HCT116 (cell line): ENCODE results near the gene PAK6. TPM values are rescaled to one million over a fixed set of nuclear protein-coding genes. Genes with fewer than 3 reads are reported as not detected.

Experiments used
- ATAC-seq: fragments of 200-7000 bp; cut with Tn5 transposase; 2 replicates; pipeline ENCODE4 v1.9.1; 2020; ENCODE audit warnings: mild to moderate bottlenecking, moderate library complexity
- BruUV-seq: library from RNA; stranded (reverse); fragments of 400-500 nt; replicated peaks from 2 replicates; lab custom pipeline; 2021; lab: Mats Ljungman, UMichigan
- CTCF ChIA-PET: fragments of 300-600 bp; sonication (Branson Sonifier 250); formaldehyde crosslinking; loops from one replicate; lab custom pipeline; 2021; ENCODE audit warnings: antibody characterized with exemption; lab: Charles Lee
- POLR2A ChIA-PET: fragments of 300-600, 350-600 bp; sonication (Branson Sonifier 250); formaldehyde crosslinking; loops from one replicate; lab custom pipeline; 2021; ENCODE audit warnings: antibody characterized with exemption; lab: Charles Lee
- RAD21 ChIA-PET, 2 experiments: fragments of 300-600 bp; sonication (Branson Sonifier 250); formaldehyde crosslinking; loops; one replicate each; lab custom pipeline; 2023; ENCODE audit warnings: low total read pairs in 2 of 2; ENCODE audit not compliant: uncharacterized antibody in 2 of 2, unreplicated experiment in 2 of 2, low non-redundant PET in 1 of 2; lab: Charles Lee
- DNase-seq: peaks from one replicate; pipeline ENCODE4 v3.0.0-alpha.2; 2010; ENCODE audit warnings: low read depth, low spot score
- H2AFZ ChIP-seq: fragments of 200-600 bp; shearing (Covaris generic), sonication (generic); 2 replicates; pipeline ENCODE4 v1.6.1; 2017; ENCODE audit warnings: low read depth, mixed run types, mixed read lengths, antibody characterized with exemption, low read length; ENCODE audit not compliant: poor library complexity, severe bottlenecking
- H3K27ac ChIP-seq: 2 replicates; pipeline ENCODE4 v1.5.1; 2012; ENCODE audit warnings: low read depth, low read length
- H3K27me3 ChIP-seq: fragments of 200-600 bp; sonication (generic); 2 replicates; pipeline ENCODE4 v1.6.1; 2016; ENCODE audit warnings: mixed run types, low read length, mixed read lengths; ENCODE audit not compliant: insufficient read depth
- H3K36me3 ChIP-seq, 2 experiments: fragments of 200-500 bp in 1 of 2; fragments of 200-600 bp in 1 of 2; sonication (Bioruptor generic) in 1 of 2; sonication (generic) in 1 of 2; 2 replicates each; pipeline versions ENCODE4 v1.5.1 to v1.6.1; 2014 to 2016; ENCODE audit warnings: low read length in 2 of 2, inconsistent platforms in 1 of 2, mixed read lengths in 1 of 2, mixed run types in 1 of 2; ENCODE audit not compliant: insufficient read depth in 2 of 2, control insufficient read depth in 1 of 2
- H3K4me1 ChIP-seq, 2 experiments: fragments of 200-600 bp in 1 of 2; sonication (generic) in 1 of 2; 2 replicates each; pipeline versions ENCODE4 v1.5.1 to v1.6.1; 2012 to 2017; ENCODE audit warnings: low read length in 2 of 2, inconsistent platforms in 1 of 2, mild to moderate bottlenecking in 1 of 2, mixed read lengths in 1 of 2, mixed run types in 1 of 2, moderate library complexity in 1 of 2; ENCODE audit not compliant: insufficient read depth in 2 of 2, control insufficient read depth in 1 of 2
- H3K4me2 ChIP-seq: fragments of 200-600 bp; sonication (generic); 2 replicates; pipeline ENCODE4 v1.6.1; 2017; ENCODE audit warnings: mixed run types, low read length, mixed read lengths
- H3K4me3 ChIP-seq, 2 experiments: fragments of 200-600 bp in 1 of 2; sonication (generic) in 1 of 2; replicated peaks in 1 of 2; 2 replicates each; pipeline ENCODE4 v1.5.1; 2011 to 2016; ENCODE audit warnings: low read length in 2 of 2, control low read depth in 1 of 2, low read depth in 1 of 2, mild to moderate bottlenecking in 1 of 2, mixed read lengths in 1 of 2, mixed run types in 1 of 2
- H3K79me2 ChIP-seq: fragments of 200-600 bp; sonication (generic); 2 replicates; pipeline ENCODE4 v1.6.1; 2017; ENCODE audit warnings: mild to moderate bottlenecking, mixed run types, low read length, moderate library complexity, mixed read lengths; ENCODE audit not compliant: insufficient read depth
- H3K9ac ChIP-seq: fragments of 200-600 bp; sonication (generic); 2 replicates; pipeline ENCODE4 v1.6.1; 2016; ENCODE audit warnings: low read length, mixed read lengths
- H3K9me2 ChIP-seq: fragments of 200-600 bp; sonication (generic), shearing (Covaris generic); 2 replicates; pipeline ENCODE4 v1.6.1; 2017; ENCODE audit warnings: mixed run types, mild to moderate bottlenecking, moderate library complexity; ENCODE audit not compliant: insufficient read depth
- H3K9me3 ChIP-seq, 2 experiments: fragments of 200-500 bp in 1 of 2; fragments of 200-600 bp in 1 of 2; sonication (Bioruptor generic) in 1 of 2; sonication (generic) in 1 of 2; 2 replicates each; pipeline ENCODE4 v1.6.1; 2014 to 2017; ENCODE audit warnings: low read length in 2 of 2, mixed read lengths in 2 of 2, inconsistent platforms in 1 of 2, low read depth in 1 of 2, mild to moderate bottlenecking in 1 of 2, mixed run types in 1 of 2, moderate library complexity in 1 of 2; ENCODE audit not compliant: control insufficient read depth in 1 of 2, insufficient read depth in 1 of 2
- H4K20me1 ChIP-seq: fragments of 200-600 bp; sonication (generic), shearing (Covaris generic); 2 replicates; pipeline ENCODE4 v1.6.1; 2017; ENCODE audit warnings: mixed run types, mild to moderate bottlenecking, moderate library complexity; ENCODE audit not compliant: insufficient read depth
- CBX3 ChIP-seq: IDR thresholded peaks from 2 replicates; pipeline ENCODE4 v1.6.1; 2012; ENCODE audit warnings: low read depth
- CEBPB ChIP-seq: IDR thresholded peaks from 2 replicates; pipeline ENCODE4 v1.6.1; 2012; ENCODE audit warnings: low read depth
- EGR1 ChIP-seq: IDR thresholded peaks from 2 replicates; pipeline ENCODE4 v1.6.1; 2012; ENCODE audit warnings: low read depth
- ELF1 ChIP-seq: IDR thresholded peaks from 2 replicates; pipeline ENCODE4 v1.6.1; 2012; ENCODE audit warnings: low read depth, borderline replicate concordance
- EZH2 ChIP-seq: fragments of 200-600 bp; sonication (generic); IDR thresholded peaks from 2 replicates; pipeline ENCODE4 v1.6.1; 2017; ENCODE audit warnings: antibody characterized with exemption, mixed run types
- EZH2phosphoT487 ChIP-seq: fragments of 200-600 bp; IDR thresholded peaks from 2 replicates; pipeline ENCODE4 v1.6.1; 2018; ENCODE audit warnings: antibody characterized with exemption, borderline replicate concordance
- FOSL1 ChIP-seq: IDR thresholded peaks from 2 replicates; pipeline ENCODE4 v1.6.1; 2012; ENCODE audit warnings: low read depth
- JUND ChIP-seq: IDR thresholded peaks from 2 replicates; pipeline ENCODE4 v1.6.1; 2012
- POLR2AphosphoS5 ChIP-seq: IDR thresholded peaks from 2 replicates; pipeline ENCODE4 v1.6.1; 2011; ENCODE audit warnings: mild to moderate bottlenecking, low read depth, low read length, moderate library complexity
- RAD21 ChIP-seq: IDR thresholded peaks from 2 replicates; pipeline ENCODE4 v1.6.1; 2012; ENCODE audit warnings: low read depth, mild to moderate bottlenecking
- SIN3A ChIP-seq: IDR thresholded peaks from 2 replicates; pipeline ENCODE4 v1.6.1; 2012; ENCODE audit warnings: low read depth
- SP1 ChIP-seq: IDR thresholded peaks from 2 replicates; pipeline ENCODE4 v1.6.1; 2012; ENCODE audit warnings: low read depth
- SRF ChIP-seq: IDR thresholded peaks from 2 replicates; pipeline ENCODE4 v1.6.1; 2012; ENCODE audit warnings: low read depth
- TCF7L2 ChIP-seq: IDR thresholded peaks from 2 replicates; pipeline ENCODE4 v1.7.0; 2011; ENCODE audit warnings: borderline replicate concordance, inconsistent platforms; ENCODE audit not compliant: insufficient read depth, insufficient read length; ENCODE audit errors: extremely low read depth
- YY1 ChIP-seq: IDR thresholded peaks from 2 replicates; pipeline ENCODE4 v1.6.1; 2011; ENCODE audit warnings: low read length, low read depth, moderate library complexity, mild to moderate bottlenecking; ENCODE audit not compliant: insufficient replicate concordance; ENCODE audit errors: extremely low read depth
- ZBTB33 ChIP-seq: IDR thresholded peaks from 2 replicates; pipeline ENCODE4 v1.6.1; 2011; ENCODE audit warnings: mild to moderate bottlenecking, low read length, moderate library complexity; ENCODE audit not compliant: insufficient replicate concordance; ENCODE audit errors: extremely low read depth
- ZFX ChIP-seq: fragments of 450-650 bp; IDR thresholded peaks from 2 replicates; pipeline ENCODE4 v1.6.1; 2017
- ZNF274 ChIP-seq: fragments of 200-500 bp; sonication (Bioruptor generic); IDR thresholded peaks from 2 replicates; pipeline ENCODE4 v1.6.1; 2014; ENCODE audit warnings: mild to moderate bottlenecking, low read depth, low read length, inconsistent platforms
- intact Hi-C: fragments of 100-400 bp; cut with micrococcal nuclease; formaldehyde crosslinking; loops from 2 replicates; pipeline ENCODE4 v1.10.0; 2022
- total RNA-seq: library from RNA; stranded (reverse); gene quantifications from one replicate; pipeline ENCODE4 v1.2.1, GENCODE V29; 2021; ENCODE audit not compliant: unreplicated experiment
- TF ChIP-seq, protein P1 (sequence below): IDR thresholded peaks from 2 replicates; pipeline ENCODE4 v1.6.1; 2012; ENCODE audit warnings: low read depth
- TF ChIP-seq, protein P2 (sequence below): IDR thresholded peaks from 2 replicates; pipeline ENCODE4 v1.6.1; 2012

Gene PAK6
- total RNA-seq, 1 experiment from 2014 or later, result 19.9 TPM

- no peak for TF ChIP-seq EGR1
- TF ChIP-seq JUND, result no peak
- no peak for TF ChIP-seq CBX3
- TF ChIP-seq, protein P1, sequence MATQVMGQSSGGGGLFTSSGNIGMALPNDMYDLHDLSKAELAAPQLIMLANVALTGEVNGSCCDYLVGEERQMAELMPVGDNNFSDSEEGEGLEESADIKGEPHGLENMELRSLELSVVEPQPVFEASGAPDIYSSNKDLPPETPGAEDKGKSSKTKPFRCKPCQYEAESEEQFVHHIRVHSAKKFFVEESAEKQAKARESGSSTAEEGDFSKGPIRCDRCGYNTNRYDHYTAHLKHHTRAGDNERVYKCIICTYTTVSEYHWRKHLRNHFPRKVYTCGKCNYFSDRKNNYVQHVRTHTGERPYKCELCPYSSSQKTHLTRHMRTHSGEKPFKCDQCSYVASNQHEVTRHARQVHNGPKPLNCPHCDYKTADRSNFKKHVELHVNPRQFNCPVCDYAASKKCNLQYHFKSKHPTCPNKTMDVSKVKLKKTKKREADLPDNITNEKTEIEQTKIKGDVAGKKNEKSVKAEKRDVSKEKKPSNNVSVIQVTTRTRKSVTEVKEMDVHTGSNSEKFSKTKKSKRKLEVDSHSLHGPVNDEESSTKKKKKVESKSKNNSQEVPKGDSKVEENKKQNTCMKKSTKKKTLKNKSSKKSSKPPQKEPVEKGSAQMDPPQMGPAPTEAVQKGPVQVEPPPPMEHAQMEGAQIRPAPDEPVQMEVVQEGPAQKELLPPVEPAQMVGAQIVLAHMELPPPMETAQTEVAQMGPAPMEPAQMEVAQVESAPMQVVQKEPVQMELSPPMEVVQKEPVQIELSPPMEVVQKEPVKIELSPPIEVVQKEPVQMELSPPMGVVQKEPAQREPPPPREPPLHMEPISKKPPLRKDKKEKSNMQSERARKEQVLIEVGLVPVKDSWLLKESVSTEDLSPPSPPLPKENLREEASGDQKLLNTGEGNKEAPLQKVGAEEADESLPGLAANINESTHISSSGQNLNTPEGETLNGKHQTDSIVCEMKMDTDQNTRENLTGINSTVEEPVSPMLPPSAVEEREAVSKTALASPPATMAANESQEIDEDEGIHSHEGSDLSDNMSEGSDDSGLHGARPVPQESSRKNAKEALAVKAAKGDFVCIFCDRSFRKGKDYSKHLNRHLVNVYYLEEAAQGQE, result no peak
- no peak for TF ChIP-seq ELF1
- TF ChIP-seq ZBTB33, result no peak
- TF ChIP-seq ZFX, result no peak
- no peak for TF ChIP-seq FOSL1
- TF ChIP-seq SP1, result no peak
- TF ChIP-seq POLR2AphosphoS5, result no peak
- TF ChIP-seq, protein P2, sequence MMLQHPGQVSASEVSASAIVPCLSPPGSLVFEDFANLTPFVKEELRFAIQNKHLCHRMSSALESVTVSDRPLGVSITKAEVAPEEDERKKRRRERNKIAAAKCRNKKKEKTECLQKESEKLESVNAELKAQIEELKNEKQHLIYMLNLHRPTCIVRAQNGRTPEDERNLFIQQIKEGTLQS, result no peak
- TF ChIP-seq EZH2phosphoT487, result no peak
- no peak for TF ChIP-seq SRF
- no peak for TF ChIP-seq ZNF274
- no peak for TF ChIP-seq CEBPB
- TF ChIP-seq RAD21, result no peak
- TF ChIP-seq YY1, result no peak
- TF ChIP-seq TCF7L2, result no peak
- no peak for TF ChIP-seq EZH2
- TF ChIP-seq SIN3A, result no peak
- Histone ChIP-seq H3K9me2 (no peaks in the 10 kb centered on the region), H2AFZ (no peak overlapping the region), H3K4me3 (no peak overlapping the region), H3K27ac (no peak overlapping the region), H4K20me1 (no peaks in the 10 kb centered on the region), H3K36me3 (no peaks in the 10 kb centered on the region), H3K4me1 (peaks cover 35 to 42% of the 10 kb centered on the region in 2 experiments), H3K9ac (no peak overlapping the region), H3K9me3 (no peaks in the 10 kb centered on the region), H3K4me2 (no peak overlapping the region), H3K27me3 (no peaks in the 10 kb centered on the region), H3K79me2 (no peaks in the 10 kb centered on the region)
- ChIA-PET RAD21 (no interaction called here), CTCF (interaction anchor here (1.5 kb wide), 1 partner anchor 17 kb away, joined by 4 read pairs; no protein-coding TSS in a partner anchor), POLR2A (no interaction called here)
- BruUV-seq, result no TSS peak
- intact Hi-C loops, result no loop called here
- no peak for ATAC-seq
- DNase-seq, result no peak
Measured at GRCh38 chr15:40293006-40293405, 54.1 kb downstream of the PAK6 start.
